Spleen (tissue), 11 donors: ENCODE data around the gene KRTAP10-1. TPM values are rescaled to one million over a fixed set of nuclear protein-coding genes. Genes with fewer than 3 reads are reported as not detected.

Experiments
- DNase-seq: peaks from one replicate; pipeline ENCODE4 v3.0.0-alpha.2; 2020
- H3K27ac ChIP-seq, 8 donors: fragments of 200-600 bp; sonication (generic) in 7 of 8; 1 replicate in 4 of 8; 2 replicates in 4 of 8; pipeline versions ENCODE4 v1.5.0 to v1.8.0; 2016 to 2021; ENCODE audit warnings: inconsistent platforms in 4 of 8, mild to moderate bottlenecking in 4 of 8, moderate library complexity in 1 of 8
- H3K27me3 ChIP-seq, 7 donors: fragments of 200-600 bp; sonication (generic) in 6 of 7; replicated peaks in 1 of 7; 1 replicate in 4 of 7; 2 replicates in 3 of 7; pipeline versions ENCODE4 v1.5.0 to v1.8.0; 2016 to 2021; ENCODE audit warnings: inconsistent platforms in 3 of 7, mild to moderate bottlenecking in 1 of 7
- H3K36me3 ChIP-seq, 6 donors: fragments of 200-600 bp; sonication (generic) in 5 of 6; 1 replicate in 4 of 6; 2 replicates in 2 of 6; pipeline versions ENCODE4 v1.5.0 to v1.8.0; 2016 to 2021; ENCODE audit warnings: inconsistent platforms in 2 of 6
- H3K4me1 ChIP-seq, 6 donors: fragments of 200-600 bp; sonication (generic) in 5 of 6; 1 replicate in 3 of 6; 2 replicates in 3 of 6; pipeline versions ENCODE4 v1.5.0 to v1.8.0; 2016 to 2021; ENCODE audit warnings: inconsistent platforms in 3 of 6
- H3K4me3 ChIP-seq, 8 donors: fragments of 200-600 bp; sonication (generic) in 7 of 8; 1 replicate in 4 of 8; 2 replicates in 4 of 8; pipeline versions ENCODE4 v1.5.0 to v1.8.0; 2016 to 2021; ENCODE audit warnings: inconsistent platforms in 4 of 8, mild to moderate bottlenecking in 4 of 8, moderate library complexity in 2 of 8
- H3K9me3 ChIP-seq, 8 donors: fragments of 200-600 bp; sonication (generic) in 7 of 8; 1 replicate in 4 of 8; 2 replicates in 4 of 8; pipeline versions ENCODE4 v1.5.0 to v1.8.0; 2016 to 2021; ENCODE audit warnings: inconsistent platforms in 4 of 8
- CTCF ChIP-seq, 11 experiments: fragments of 200-600 bp in 7 of 11; fragments of 450-650 bp in 4 of 11; sonication (generic) in 4 of 11; IDR thresholded peaks in 8 of 11; conservative IDR thresholded peaks in 3 of 11; 1 replicate in 7 of 11; 2 replicates in 4 of 11; pipeline versions ENCODE4 v1.4.0 to v1.8.0; 2016 to 2021; ENCODE audit warnings: antibody characterized with exemption in 11 of 11, inconsistent platforms in 4 of 11, mild to moderate bottlenecking in 1 of 11
- POLR2A ChIP-seq, 3 donors: fragments of 450-650 bp; IDR thresholded peaks; one replicate each; pipeline ENCODE4 v1.5.1; 2017; ENCODE audit warnings: antibody characterized with exemption in 3 of 3, mild to moderate bottlenecking in 1 of 3
- POLR2AphosphoS5 ChIP-seq, 3 donors: sonication (generic); formaldehyde crosslinking; IDR thresholded peaks; one replicate each; pipeline ENCODE4 v1.5.1; 2017; ENCODE audit warnings: antibody characterized with exemption in 3 of 3
- WGBS, 5 donors: extraction: QIAGEN DNeasy Blood & Tissue Kit in 3 of 5; methylation state at CpG; one replicate each; pipeline versions ENCODE4 v1.1.5 to v1.1.7; 2013 to 2018; 5-methylcytosine and 5-hydroxymethylcytosine counted together
- intact Hi-C: fragments of 100-400 bp; cut with DNase I; formaldehyde crosslinking; loops from one replicate; pipeline ENCODE4 v1.15.0; 2023; ENCODE audit warnings: low total_unique reads
- polyA plus RNA-seq, 3 donors: library from polyadenylated mRNA; stranded (reverse); fragments of 200-250 nt; gene quantifications; one replicate each; pipeline ENCODE4 v1.2.1, GENCODE V29; 2013
- total RNA-seq, 7 donors: library from RNA; depleted of rRNA in 3 of 7; stranded (reverse); fragments of >200 nt in 3 of 7; fragmentation: NEBNext Ultra II Directional in 4 of 7; extraction: Animal tissue kit (Norgen Biotek cat#: 25700) in 4 of 7; gene quantifications; one replicate each; pipeline versions ENCODE4 v1.1.0 to v1.2.1, GENCODE V29; 2016 to 2021
- donor health status: healthy with polysubstance abuse.
- donor health status: DM: no; HTN: no; CAD: no; lungs with moderate emphysema.
- donor health status: DM: no; HTN: no; CAD: no.
- donor health status: Bipolar disorder and iron deficiency.
- donor health status: healthy.
- donor health status: DM: no; HTN: no; CAD: no.
- donor health status: DM: yes; HTN: yes; CAD: no.

The KRTAP10-1 gene
- total and polyA plus RNA-seq, 10 donors: not detected

- Histone ChIP-seq H3K27ac (no peak overlapping the region), H3K4me3 (no peak overlapping the region), H3K9me3 (no peaks in the 10 kb centered on the region), H3K27me3 (peaks cover 0 to 40% (median 0%) of the 10 kb centered on the region in 7 donors), H3K4me1 (no peaks in the 10 kb centered on the region), H3K36me3 (no peaks in the 10 kb centered on the region)
- WGBS, 5 donors: 76 to 86% (median 78%) methylated on average over 27 to 30 of the region's 30 CpGs
- TF ChIP-seq CTCF (IDR thresholded peaks at IDR 0.05 in 8 of 11, conservative IDR thresholded peaks at IDR 0.05 in 3 of 11) (no peak), POLR2AphosphoS5 (IDR thresholded peaks at IDR 0.05) (no peak), POLR2A (IDR thresholded peaks at IDR 0.05) (no peak)
- intact Hi-C loops: no loop called here
- DNase-seq: peak; percentile 56
Measured at GRCh38 chr21:44531606-44532564, 8.1 kb downstream of the KRTAP10-1 start.

- Histone ChIP-seq H3K27ac (no peak overlapping the region), H3K36me3 (no peaks in the 10 kb centered on the region), H3K4me3 (no peak overlapping the region), H3K4me1 (no peaks in the 10 kb centered on the region), H3K27me3 (peaks cover 0 to 40% (median 0%) of the 10 kb centered on the region in 7 donors), H3K9me3 (no peaks in the 10 kb centered on the region)
- 86 to 97% (median 87%) methylated on average over 8 to 23 of the region's 23 CpGs for WGBS, 5 donors
- TF ChIP-seq POLR2AphosphoS5 (IDR thresholded peaks at IDR 0.05) (no peak), POLR2A (IDR thresholded peaks at IDR 0.05) (no peak), CTCF (IDR thresholded peaks at IDR 0.05 in 8 of 11, conservative IDR thresholded peaks at IDR 0.05 in 3 of 11) (no peak)
- DNase-seq: peak; percentile 64
- intact Hi-C loops: no loop called here
Measured at GRCh38 chr21:44530903-44531605, 8.9 kb downstream of the KRTAP10-1 start.

GRCh38 chr21:44530221-44530902 is 9.6 kb downstream of the KRTAP10-1 start:
- no peak overlapping the region for H3K27ac ChIP-seq
- TF ChIP-seq POLR2AphosphoS5 (IDR thresholded peaks at IDR 0.05) (no peak), CTCF (IDR thresholded peaks at IDR 0.05 in 8 of 11, conservative IDR thresholded peaks at IDR 0.05 in 3 of 11) (no peak), POLR2A (IDR thresholded peaks at IDR 0.05) (no peak)
- H3K4me3 ChIP-seq: no peak overlapping the region
- intact Hi-C loops: no loop called here
- DNase-seq: no peak
- H3K36me3 ChIP-seq: no peaks in the 10 kb centered on the region
- H3K27me3 ChIP-seq: peaks cover 0 to 40% (median 0%) of the 10 kb centered on the region in 7 donors
- WGBS, 5 donors: 75 to 87% (median 85%) methylated on average over 6 to 7 of the region's 7 CpGs
- H3K4me1 ChIP-seq: no peaks in the 10 kb centered on the region
- no peaks in the 10 kb centered on the region for H3K9me3 ChIP-seq
